HG03039 (cell line): ENCODE data around the gene CEBPB.

Source experiments
- ATAC-seq: cut with Tn5 transposase; IDR thresholded peaks from one replicate; pipeline ENCODE4 v1.9.1; 2021; ENCODE audit warnings: mild to moderate bottlenecking, moderate library complexity; ENCODE audit not compliant: unreplicated experiment

Gene CEBPB

DNA sequence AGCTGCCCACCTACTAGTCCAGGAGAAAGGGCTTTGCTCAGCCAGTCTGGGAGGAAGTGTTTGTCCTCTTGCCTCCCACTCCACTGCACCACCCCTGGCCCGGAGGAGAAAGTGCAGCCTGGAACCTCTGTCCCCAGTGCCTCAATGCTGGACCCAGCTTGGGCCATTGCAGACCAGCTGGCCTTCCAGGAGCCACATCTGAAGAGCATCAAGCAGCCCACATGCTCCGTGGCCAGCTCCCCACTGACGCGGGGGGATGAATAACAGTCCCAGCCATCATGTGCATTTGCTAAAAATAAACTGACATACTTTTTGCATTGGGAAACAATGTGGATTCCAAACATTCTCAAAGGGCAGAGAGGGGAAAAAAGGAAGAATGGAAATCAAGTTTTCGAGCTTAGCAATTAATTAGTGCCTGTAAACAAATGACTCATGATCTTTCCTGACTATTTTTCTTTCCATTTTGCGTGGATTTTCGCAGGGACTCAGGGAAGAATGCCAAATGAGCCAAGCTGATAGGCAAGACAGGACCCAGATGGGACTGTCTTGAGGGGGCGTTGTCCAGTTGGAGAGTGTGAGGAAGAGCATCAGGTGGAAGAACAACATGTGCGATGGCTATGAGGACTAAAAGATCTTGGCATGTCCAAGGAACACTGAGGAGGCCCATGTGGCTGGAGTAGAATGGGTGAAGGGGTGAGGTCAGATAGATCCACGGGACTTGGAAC is 34.1 kb downstream of the CEBPB start:
- no peak for ATAC-seq

DNA sequence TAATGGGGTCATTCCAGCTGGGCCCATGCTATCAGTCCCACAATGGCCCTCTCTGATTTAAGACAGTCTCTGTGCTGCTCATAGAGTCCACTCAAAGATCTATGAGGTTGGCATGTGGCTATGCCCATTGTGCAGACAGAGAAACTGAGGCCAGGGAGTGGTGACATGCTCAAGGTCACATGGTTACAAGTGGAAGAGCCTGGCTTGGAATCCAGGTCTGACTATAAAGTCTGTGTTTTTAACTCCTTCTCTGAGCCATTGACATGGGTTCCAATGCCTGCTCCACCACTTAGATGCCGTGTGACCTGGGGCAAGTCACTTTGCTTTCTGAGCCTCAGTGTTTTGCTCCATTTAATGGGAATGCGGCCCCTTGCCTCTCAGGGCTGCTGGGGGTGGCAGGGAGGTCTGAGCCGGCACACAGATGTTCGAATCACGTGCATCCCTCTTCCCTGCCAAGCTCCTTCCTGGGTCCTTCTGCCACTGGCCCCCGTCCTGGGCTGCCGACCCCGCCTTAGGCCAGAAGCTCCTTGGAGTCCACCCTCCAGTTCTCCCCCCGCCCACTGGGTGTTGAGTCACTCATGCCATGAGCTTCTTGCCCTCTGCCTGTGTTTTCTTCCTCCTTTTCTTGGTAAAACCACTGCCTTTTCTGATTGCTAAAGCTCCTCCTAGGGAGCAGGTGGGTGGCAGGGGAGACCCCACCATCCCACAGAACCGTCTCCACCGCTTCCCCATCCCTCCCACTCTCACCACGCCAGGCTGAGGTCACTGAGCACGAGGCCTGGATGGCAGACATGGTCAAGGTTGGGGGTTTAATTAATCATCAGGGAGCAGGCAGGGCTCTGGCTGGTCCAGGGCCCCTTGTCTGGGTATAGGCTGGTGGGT is 35.7 kb downstream of the CEBPB start:
- ATAC-seq, result no peak

DNA sequence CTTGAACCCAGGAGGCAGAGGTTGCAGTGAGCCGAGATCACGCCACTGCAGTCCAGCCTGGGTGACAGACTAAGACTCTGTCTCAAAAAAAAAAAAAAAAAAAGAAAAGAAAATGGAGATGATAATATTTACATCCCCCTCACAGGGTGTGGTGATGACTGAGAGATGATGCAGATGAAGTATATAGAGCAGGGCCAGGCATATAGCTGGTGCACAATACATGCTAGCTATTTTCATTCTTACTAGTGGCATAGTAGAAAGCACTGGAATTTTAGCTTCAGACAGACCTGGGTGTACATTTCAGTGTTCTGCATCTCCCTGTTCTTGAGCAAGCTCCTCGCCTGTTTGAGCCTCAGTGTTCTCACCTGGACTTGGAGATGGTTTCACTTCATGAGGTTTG is 36.9 kb downstream of the CEBPB start:
- ATAC-seq, result no peak

GRCh38 chr20:50229156-50229607 is 38.6 kb downstream of the CEBPB start:
- ATAC-seq, result no peak

DNA sequence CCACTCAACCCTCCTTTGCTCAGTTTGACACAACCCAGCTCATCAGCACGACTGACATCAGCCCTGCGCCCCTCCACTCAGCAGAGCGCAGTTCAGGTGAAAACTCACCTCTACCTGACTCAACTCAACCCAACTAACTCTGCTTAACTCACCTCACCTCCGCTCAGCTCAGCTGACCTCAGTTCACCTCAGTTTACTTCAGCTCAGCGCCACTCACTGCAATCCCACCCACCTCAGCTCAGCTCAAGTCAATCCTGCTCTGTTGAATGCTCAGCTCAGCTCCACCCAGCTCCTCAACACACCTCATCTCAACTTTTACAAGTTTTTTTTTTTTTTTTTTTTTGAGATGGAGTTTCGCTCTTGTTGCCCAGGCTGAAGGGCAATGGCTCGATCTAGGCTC is 39.6 kb downstream of the CEBPB start:
- ATAC-seq, result no peak

DNA sequence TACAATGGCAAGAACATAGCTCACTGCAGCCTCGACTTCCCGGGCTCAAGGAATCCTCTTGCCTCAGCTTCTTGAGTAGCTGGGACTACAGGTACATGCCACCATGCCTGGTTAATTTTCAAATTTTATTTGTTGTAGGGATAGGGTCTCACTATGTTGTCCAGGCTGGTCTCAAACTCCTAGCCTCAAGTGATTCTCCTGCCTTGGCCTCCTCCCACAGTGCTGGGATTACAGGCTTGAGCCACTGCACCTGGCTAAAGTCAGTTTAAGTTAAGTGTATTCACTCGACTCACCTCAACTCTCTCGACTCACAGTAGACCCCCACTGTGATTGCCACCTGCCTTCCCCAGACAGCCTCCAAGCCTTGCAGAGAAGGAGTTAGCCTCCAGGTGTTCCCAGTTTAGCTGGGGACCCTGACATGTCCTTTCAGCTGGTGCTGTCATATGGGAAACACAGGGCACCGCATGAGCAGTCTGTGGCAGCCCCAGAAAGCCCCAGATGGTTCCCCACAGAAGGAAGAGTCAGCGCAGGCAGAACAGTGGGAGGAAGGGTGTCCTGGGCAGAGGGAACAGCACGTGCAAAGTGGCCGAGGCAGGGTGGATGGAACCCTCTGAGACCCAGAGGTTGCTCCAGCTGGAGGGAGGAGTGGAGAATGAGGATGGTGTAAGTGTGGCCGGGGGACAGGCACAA is 40.4 kb downstream of the CEBPB start:
- no peak for ATAC-seq

GRCh38 chr20:50231854-50232253 is 41.2 kb downstream of the CEBPB start:
- no peak for ATAC-seq

DNA sequence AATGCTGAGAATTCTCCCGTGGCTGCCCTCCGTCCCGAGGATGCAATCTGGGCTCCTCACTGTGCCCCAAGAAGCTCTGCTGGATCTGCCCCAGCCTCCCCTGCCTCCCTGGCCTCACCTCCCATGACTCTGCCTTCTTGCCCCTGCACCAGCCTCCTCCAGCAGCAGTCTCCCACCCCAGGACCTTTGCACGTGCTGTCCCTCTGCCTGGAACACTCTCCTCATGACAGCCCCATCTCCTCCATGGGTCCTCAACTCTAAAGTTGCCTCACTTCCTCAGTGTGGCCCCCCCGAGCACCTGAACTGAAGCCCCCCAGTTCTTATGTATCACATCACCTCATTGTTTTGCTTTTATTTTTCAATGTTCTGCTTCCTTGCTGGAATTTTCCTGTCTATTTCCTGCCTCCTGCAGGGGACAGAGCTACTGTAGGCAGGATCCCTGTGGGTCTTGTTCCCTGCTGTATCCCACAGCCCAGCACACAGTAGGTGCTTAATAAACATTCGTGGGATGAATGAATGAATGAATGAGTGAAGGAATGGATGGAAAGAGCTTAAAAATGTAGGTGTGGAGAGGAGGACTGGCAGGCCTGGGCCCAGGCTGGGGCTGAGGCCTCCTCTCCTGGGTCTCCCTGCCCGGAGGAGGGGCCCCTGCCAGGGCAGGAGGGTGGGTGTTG is 42.2 kb downstream of the CEBPB start:
- ATAC-seq, result no peak

GRCh38 chr20:50233325-50234212 is 42.9 kb downstream of the CEBPB start:
- ATAC-seq, result no peak

DNA sequence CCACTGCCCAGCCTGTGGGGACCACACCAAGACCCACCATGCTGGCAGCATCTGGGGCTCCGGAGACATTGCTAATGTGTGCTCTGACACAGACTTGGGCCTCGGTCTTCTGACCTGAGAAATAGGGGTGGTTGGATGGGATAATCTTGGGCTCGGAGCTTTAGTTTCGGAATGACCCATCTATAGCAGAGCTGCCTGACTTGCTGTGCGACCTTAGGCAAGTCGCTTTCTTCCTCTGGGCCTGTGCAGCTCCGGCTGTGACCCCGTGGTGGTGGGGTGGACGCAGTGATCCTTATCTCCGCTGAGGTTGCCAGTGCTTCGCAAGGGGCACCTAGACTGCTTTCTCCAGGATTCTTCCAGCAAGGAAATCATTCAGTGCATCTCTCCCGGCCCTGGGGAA is 43.7 kb downstream of the CEBPB start:
- no peak for ATAC-seq

- no peak for ATAC-seq
These were observed 46.7 kb downstream of the CEBPB start for GRCh38 chr20:50237349-50237748.

- no peak for ATAC-seq
These were observed 47.6 kb downstream of the CEBPB start for GRCh38 chr20:50238081-50238800.

DNA sequence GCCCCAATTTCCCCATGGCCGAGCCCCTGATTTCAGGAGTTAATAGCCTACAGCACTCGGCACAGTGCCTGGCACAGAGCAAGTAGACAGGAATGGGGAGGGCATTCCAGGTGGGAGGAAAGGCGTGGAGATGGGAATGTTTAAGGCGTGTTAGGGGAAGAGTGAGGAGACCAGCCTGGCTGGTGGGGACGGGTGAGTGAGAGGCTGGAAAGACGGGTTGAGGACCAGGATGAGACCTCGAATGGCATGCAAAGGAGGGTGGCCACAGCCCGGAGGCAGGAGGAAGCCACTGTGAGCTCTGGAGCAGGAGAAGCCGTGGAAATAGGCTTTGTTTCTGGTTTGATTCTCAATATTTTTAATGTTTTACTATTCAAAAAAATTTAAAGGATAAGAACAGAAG is 49.5 kb downstream of the CEBPB start:
- no peak for ATAC-seq

- no peak for ATAC-seq
These were observed 51.5 kb downstream of the CEBPB start for GRCh38 chr20:50242178-50242514.
